Coronary artery (tissue), 2 donors: ENCODE measurements around the gene JAG2.

ENCODE experiments used
- DNase-seq: peaks from one replicate; pipeline ENCODE4 v3.0.0-alpha.2; 2017; ENCODE audit warnings: low spot score
- H3K27ac ChIP-seq, 2 donors: fragments of 200-600 bp; sonication (generic); one replicate each; pipeline ENCODE4 v1.5.1; 2016 to 2019
- H3K4me3 ChIP-seq: fragments of 200-600 bp; sonication (generic); 2 replicates; pipeline ENCODE4 v1.5.1; 2016; ENCODE audit warnings: mild to moderate bottlenecking, moderate library complexity
- CTCF ChIP-seq: fragments of 200-600 bp; sonication (generic); IDR thresholded peaks from one replicate; pipeline ENCODE4 v1.5.1; 2019; ENCODE audit warnings: antibody characterized with exemption

JAG2 gene

GRCh38 chr14:105195051-105195450, 26.5 kb upstream of the JAG2 start:
- H3K27ac ChIP-seq = peak overlapping the region in 1 of 2 donors; percentile 73

GRCh38 chr14:105193916-105194782, 25.6 kb upstream of the JAG2 start:
- Histone ChIP-seq H3K27ac (no peak overlapping the region), H3K4me3 (no peak overlapping the region)
- no peak for DNase-seq
- TF ChIP-seq CTCF = no peak

More at GRCh38 chr14:105195051-105195450, 26.5 kb upstream of the JAG2 start:
- H3K4me3 ChIP-seq = no peak overlapping the region
- DNase-seq = no peak
- no peak for TF ChIP-seq CTCF

- no peak for TF ChIP-seq CTCF
- no peak for DNase-seq
- Histone ChIP-seq H3K27ac (peak overlapping the region in 1 of 2 donors; percentile 13), H3K4me3 (no peak overlapping the region)
Measured at GRCh38 chr14:105192866-105193731, 24.5 kb upstream of the JAG2 start.

- no peak for DNase-seq
- Histone ChIP-seq H3K4me3 (no peak overlapping the region), H3K27ac (no peak overlapping the region)
- TF ChIP-seq CTCF = no peak
Measured at GRCh38 chr14:105187935-105188524, 19.5 kb upstream of the JAG2 start.

GRCh38 chr14:105187116-105187515, 18.5 kb upstream of the JAG2 start:
- no peak overlapping the region for H3K27ac ChIP-seq
- no peak for TF ChIP-seq CTCF
- no peak overlapping the region for H3K4me3 ChIP-seq
- no peak for DNase-seq

GRCh38 chr14:105185973-105186372, 17.4 kb upstream of the JAG2 start:
- no peak for DNase-seq
- H3K4me3 ChIP-seq = no peak overlapping the region
- no peak overlapping the region for H3K27ac ChIP-seq
- no peak for TF ChIP-seq CTCF
